OCI-M1 (cell line): ENCODE results near the gene ZNF570.

Experiments
- DNase-seq: peaks from one replicate; lab custom pipeline; 2025; lab: John Stamatoyannopoulos, UW

ZNF570 gene

DNA sequence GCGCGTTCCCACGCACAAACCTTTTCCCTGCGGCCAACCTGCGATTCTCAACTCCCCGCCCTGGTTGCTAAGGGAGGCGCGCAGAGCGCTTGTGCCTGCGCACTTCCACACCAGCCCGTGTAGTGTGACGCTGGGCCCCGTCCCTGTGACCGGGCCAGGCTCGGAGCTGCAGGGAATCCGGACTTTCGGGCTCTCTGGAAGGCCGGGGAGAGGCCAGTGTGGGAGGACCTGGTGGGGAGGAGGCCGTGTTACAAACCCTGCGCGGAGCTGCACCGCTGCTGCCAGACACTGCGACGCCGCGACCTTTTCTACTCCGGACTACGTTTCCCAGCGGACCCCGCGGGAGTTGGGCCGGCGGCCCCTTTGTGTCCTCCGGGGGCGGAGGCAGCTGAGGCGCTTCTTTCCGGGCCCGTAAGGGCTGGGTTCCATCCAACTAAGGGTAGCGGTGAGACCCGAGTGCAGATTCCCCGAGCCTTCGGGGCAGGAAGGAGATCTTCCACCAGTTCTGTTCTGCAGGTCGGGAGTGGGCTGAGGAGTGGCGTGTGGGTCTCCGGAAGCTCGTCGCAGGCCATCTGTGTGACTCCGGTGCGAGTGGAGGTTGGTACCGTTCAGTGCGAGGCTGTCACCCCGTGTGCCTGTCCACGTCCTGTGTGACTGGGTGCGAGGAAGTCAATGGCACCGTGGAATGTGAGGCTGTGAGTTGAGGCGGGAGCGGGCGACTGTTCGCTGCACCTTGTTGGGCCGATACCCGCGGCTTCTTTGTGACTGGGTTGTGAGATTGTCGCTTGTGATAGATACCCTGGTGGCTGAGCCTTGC lies at the start of gene ZNF570:
Gene ZNF570, plus strand, starts transcription at position 396 of the 817 bp plus-strand sequence. CDS start 999 bp downstream, outside the sequence.
- DNase-seq, result peak; percentile 95

DNA sequence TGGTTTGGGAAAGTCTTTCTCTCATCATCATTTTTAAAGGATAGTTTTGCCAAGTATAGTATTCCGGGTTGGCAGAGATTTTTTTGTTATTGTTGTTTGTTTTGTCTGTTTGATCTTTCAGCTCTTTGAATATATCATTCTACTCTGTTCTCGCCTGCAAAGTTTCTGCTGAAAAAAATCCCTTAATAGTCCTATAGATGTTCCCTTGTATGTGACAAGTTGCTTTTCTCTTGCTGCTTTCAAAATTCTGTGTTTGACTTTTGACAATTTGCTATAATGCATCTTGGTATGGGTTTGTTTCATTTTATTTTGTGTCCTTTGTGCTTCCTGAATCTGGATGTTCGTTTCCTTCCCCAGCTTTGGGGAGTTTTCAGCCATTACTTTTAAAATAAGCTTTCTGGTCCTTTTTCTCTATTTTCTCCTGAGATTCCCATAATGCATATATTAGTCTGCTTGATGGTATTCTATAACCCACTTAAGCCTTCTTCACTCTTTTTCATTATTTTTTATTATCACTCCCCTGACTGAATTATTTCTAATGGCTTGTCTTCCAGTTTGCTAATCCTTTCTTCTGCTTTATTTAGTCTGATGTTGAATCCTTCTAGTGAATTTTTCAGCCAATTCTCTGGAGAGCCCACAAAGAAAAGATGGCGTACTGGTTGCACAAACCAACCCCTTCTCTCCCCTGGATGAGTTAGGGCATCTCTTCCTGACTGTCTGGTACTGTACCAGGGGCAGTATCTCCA lies 16.5 kb upstream of the ZNF570 start:
- DNase-seq, result no peak

DNA sequence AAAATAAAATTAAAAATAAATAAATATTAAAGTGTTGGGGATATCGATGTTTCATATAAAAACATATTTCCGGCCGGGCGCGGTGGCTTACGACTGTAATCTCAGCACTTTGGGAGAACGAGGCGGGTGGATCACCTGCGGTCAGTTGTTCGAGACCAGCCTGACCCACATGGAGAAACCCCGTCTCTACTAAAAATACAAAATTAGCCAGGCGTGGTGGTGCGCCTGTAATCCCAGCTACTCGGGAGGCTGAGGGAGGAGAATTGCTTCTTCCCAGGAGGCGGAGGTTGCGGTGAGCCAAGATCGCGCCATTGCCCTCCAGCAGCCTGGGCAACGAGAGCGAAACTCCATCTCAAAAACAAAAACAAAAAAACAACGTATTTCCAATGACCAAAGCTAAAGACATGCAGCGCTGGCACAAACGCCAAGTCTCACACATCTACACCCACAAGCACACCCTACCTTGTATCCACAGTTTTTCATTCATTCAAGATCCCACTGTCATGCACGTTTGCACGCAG lies 2.8 kb upstream of the ZNF570 start:
- no peak for DNase-seq

DNA sequence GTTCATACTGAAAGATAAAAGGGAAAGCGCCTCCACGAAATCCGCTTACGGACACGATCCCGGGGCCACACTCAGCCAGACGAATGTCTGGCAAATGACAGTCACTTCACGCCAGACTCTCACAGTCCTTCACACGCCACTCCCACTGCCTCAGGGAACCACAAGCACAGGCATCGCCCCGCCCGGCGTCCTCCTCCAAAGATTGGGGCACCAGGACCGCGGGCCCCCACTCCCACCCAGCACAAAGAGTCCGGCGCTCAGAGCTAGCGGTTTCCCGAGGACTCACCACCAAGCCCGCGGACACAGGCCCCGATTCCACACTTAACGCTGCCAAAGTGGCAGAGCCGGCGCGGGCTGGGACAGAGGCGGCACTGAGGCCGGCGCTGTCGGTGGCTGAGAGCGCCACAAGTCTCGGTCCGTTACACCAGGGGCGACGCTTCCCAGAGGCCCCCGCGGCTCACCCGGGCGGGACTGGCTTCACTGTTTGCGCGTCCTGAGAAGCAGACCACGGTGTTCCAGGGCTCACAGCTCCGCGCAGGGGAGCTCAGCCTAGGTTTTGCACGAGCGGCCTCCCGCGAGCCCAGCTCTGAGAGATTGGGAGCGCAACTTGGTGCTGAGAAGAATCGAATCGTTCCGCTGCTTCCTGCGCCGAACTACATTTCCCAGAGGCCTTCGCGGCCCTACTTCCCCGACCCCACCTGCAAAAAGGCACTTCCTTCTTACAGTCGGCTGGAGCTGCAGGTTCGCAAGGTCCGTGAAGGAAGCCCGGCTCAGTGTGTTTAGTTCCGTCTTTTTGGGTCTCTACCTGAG lies 2.2 kb upstream of the ZNF570 start, which contains the start of gene ZNF569:
Gene ZNF569, minus strand, starts transcription at position 647 of the 810 bp plus-strand sequence. CDS start 22,523 bp downstream, outside the sequence.
- DNase-seq, result peak; percentile 97

DNA sequence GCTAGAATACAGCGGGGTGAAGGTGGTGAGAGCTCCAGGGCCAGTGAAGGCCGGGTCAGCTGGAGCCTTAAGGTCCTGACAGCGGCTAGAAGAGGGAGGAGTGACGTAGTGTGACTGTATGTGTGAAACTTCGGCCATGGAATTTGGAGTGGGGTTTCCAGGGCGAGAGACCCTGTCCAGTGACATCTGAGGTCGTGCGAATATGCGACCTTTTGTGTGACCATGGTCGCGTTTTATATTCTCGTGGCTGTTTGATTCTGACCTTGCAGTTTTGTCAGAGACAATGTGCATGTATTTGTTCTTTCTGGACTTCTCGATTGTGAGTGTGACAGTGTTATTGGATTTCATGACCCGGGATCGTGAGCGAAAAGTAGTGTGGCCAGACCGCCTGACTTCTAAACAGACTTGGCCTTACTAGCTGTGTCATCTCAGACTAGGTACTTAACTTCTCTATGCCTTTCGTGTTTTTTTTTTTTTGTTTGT lies 1.5 kb upstream of the ZNF570 start:
- DNase-seq, result no peak

DNA sequence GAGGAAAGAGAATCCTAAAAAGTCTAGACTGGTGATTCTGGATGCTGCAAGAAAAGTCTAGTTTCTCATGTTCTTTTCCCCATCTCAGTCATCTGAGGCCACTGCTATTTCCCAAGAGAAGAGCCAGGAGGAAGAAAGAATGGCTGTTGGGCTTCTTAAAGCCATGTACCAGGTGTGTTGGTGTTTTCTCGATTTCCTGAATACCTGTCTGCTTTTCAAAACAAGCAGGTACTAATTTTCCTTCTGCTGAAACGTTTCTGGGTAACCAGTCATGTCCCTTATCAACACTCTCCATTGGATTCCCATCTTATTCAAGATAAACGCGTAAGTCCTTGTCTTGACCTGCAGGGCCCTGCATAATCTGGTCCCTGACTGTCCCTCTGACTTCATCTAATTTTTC lies 1.1 kb downstream of the ZNF570 start:
- DNase-seq, result peak; percentile 14

DNA sequence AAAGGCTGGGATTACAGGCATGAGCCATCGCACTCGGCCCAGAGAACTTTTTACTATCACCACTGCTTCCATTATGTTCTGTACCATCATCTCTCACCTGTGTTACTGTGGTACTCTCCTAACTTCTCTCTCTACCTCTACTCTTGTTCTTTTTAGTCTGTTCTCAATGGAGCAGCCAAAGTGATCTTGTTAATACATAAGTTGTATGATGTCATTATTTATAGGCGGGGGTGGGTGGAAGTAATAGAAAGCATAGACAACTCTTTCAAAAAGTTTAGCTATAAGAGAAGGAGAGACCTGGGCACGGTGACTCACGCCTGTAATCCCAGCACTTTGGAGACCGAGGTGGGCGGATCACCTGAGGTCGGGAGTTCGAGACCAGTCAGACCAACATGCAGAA lies 3.0 kb downstream of the ZNF570 start:
- no peak for DNase-seq

DNA sequence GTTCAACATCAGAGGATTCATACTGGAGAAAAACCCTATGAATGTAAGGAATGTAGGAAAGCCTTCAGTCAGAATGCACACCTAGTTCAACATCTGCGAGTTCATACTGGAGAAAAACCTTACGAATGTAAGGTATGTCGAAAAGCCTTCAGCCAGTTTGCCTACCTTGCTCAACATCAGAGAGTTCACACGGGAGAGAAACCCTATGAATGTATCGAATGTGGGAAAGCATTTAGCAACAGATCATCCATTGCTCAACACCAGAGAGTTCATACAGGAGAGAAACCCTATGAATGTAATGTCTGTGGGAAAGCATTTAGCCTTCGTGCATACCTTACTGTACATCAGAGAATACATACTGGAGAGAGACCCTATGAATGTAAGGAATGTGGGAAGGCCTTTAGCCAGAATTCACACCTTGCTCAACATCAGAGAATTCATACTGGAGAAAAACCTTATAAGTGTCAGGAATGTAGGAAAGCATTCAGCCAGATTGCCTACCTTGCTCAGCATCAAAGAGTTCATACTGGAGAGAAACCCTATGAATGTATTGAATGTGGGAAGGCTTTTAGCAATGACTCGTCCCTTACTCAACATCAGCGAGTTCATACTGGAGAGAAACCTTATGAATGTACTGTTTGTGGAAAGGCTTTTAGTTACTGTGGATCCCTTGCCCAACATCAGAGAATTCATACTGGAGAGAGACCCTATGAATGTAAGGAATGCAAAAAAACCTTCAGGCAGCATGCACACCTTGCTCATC lies 15.4 kb downstream of the ZNF570 start:
- DNase-seq, result peak; percentile 18

DNA sequence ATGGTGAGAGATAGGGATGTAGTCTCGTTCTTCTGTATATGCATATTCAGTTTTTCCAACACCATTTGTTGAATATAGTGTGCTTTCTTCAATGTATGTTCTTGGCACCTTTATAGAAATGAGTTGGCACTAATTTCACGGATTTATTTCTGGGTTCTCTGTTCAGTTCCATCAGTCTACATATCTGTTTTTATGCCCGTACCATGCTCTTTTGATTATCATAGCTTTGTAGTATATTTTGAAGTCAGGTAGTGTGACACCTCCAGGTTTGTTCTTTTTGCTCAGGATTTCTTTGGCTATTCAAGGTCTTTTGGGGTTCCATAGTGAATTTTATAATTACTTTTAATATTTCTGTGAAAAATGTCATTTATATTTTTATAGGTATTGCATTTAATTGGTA lies 23.1 kb downstream of the ZNF570 start:
- no peak for DNase-seq

DNA sequence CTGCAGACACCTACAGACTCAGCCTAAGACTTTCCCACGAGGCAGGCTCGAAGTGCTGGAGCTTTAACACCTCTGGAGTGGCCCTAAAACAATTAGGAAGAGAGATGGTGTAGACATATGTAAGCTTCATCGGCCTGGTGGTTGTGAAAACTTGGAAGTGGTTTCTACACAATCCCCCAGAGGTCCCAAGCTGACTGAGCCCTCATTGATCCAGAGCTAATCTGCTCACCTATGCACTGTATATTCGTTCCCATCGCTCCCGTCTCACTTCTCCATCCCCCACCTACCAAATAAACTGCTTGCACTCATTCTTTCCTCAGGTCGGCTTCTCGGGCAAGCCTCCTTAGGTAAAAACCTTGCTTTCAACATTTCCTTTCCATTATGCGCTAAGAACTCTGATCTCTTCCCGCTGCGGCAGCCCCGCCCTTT lies 36.8 kb downstream of the ZNF570 start:
- no peak for DNase-seq

DNA sequence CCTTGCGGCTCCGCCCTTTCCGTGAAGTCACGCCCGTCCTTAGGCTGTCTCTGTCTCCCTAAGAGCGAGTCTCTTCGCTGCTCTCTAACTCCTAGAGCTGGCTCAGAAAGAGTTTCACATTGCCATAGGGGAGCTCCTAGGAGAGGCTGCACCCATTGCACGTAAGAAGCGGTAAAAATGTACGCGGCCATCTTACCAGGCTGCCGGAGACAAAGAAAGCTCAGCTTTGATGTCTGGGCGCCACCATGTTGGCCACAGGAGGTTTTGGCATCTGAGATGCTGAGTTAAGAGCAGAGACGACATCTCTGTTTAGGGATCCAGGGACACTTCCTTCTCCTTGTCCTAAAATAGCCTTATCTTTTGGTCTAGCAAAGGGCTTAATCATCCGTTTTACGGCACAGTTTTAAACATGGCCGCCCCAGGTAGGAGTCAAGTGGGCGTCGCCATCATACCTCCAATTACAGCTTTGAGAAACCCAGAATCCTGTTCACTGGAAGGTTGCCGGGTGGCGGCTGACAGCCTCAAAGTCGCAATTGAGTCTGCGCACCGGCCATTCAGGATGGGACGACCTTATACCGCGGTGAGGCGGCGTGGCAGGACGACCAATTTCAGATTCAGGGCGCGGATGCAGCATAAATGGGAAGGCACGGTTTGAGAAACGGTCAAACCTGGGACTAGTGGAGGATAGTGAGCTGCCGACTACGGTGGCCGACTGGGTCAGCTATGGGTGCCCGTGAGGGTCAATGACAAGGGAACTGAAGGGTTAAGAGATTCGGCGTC lies 37.4 kb downstream of the ZNF570 start, which contains the start of gene ZNF793:
Gene ZNF793, plus strand, starts transcription at position 553 of the 780 bp plus-strand sequence. CDS start 16,501 bp downstream, outside the sequence.
- peak; percentile 95 for DNase-seq

DNA sequence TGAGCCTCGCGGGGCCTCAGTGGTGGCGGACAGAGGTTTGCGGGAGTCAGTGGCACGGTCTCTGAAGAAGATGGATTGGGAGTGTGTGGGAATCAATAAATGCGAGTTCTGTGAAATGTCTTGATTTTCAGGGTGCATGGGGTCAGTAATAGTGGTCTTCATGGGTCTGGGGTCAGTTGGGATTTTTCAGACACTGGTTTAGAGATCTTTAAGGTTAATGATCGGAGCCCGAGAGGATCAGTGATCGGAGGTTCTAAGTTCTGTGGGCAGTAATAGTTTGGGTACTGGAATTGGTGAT lies 38.0 kb downstream of the ZNF570 start:
- DNase-seq, result no peak

DNA sequence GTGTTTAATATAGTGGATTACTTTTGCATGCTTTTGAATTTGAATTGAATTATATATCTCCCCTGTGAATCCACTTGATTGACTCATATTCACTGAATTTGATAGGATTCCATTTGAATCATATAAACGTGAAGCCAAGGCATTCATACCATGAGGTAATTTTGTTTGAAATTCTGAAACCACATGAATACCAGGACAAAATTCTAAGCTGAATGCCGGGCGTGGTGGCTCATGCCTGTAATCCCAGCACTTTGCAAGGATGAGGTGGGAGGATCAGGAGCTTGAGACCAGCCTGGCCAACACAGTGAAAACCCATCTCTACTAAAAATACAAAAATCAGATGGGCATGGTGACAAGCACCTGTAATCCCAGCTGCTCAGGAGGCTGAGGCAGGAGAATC lies 42.0 kb downstream of the ZNF570 start:
- no peak for DNase-seq

DNA sequence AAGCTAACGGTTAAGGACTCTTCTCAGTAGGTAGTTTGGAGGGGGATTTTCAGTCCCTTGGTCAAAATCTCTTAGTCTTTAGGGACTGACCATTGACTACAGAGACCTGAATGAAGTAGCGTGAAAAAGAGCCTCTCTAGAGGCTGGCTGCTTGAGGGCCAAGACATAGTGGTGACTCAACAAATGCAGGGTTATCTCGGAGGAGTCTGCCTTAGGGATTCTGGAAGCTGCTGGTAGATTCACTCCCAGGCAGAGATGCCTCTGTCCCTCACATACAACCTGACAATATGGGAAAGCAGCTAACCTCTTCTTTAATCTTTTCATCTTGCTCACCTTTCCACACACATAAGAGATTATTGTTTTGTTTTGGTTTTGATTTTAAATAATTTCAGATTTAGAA lies 42.7 kb downstream of the ZNF570 start:
- DNase-seq, result no peak

DNA sequence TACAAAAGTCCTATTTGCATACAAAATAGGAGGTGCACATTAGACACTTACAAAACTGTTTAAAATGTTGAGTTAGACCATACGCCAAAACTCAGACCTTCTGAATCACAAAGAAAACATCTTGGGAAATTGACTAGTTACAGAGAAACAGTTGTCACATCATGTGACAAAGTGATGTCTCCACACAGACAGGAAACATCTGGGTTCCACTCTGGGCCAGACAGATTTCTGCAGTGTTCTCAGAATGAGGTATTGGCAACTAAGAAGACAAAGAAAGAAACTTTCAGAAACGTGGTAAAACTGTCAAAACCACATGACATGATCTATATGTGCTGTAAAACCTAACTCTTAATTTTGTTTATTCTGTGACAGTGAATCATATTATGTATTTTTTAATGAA lies 44.2 kb downstream of the ZNF570 start:
- no peak for DNase-seq

DNA sequence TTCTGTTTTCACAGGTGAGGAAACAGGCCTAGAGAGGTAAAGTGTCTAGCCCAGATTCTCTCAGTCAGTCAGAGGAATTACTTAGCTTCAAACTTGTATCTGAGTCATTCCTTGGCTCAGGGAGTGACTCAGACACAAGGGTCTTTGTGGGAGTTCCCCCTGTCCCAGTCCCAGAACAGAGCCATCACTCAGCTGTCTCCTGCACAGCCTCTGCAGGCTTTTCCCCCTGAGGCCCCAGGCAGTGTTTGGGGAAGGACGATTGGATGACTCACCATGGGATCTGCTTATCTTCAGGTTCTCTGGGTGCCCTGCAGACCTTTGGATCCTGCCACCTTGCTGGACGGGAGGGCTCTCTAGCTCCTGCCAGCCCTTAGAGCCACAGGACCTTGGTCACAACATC lies 50.7 kb downstream of the ZNF570 start:
- DNase-seq, result peak; percentile 32

DNA sequence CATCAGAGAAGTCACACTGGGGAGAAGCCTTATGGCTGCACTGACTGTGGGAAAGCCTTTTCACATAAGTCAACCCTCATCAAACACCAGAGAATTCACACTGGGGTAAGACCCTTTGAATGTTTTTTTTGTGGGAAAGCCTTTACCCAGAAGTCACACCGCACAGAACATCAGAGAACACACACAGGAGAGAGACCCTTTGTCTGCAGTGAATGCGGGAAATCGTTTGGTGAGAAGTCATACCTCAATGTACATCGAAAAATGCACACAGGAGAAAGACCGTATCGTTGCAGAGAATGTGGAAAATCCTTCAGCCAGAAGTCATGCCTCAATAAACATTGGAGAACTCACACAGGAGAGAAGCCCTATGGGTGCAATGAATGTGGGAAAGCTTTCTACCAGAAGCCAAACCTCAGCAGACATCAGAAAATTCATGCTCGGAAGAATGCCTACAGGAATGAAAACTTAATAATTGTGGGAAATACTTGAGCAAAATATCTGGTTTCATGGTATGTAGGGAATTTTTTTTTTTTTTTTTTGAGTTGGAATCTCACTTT lies 68.3 kb downstream of the ZNF570 start:
- no peak for DNase-seq
